ENCODE measurements around the gene SNX7. TPM values are rescaled to one million over a fixed set of nuclear protein-coding genes. Genes with fewer than 3 reads are reported as not detected.

SNX7 gene
- total RNA-seq, 1 donor from 2014 or later = 17.7 TPM

- TF ChIP-seq, protein P1, sequence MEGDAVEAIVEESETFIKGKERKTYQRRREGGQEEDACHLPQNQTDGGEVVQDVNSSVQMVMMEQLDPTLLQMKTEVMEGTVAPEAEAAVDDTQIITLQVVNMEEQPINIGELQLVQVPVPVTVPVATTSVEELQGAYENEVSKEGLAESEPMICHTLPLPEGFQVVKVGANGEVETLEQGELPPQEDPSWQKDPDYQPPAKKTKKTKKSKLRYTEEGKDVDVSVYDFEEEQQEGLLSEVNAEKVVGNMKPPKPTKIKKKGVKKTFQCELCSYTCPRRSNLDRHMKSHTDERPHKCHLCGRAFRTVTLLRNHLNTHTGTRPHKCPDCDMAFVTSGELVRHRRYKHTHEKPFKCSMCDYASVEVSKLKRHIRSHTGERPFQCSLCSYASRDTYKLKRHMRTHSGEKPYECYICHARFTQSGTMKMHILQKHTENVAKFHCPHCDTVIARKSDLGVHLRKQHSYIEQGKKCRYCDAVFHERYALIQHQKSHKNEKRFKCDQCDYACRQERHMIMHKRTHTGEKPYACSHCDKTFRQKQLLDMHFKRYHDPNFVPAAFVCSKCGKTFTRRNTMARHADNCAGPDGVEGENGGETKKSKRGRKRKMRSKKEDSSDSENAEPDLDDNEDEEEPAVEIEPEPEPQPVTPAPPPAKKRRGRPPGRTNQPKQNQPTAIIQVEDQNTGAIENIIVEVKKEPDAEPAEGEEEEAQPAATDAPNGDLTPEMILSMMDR (conservative IDR thresholded peaks at IDR 0.05) = no peak
- H3K36me3 Mint-ChIP-seq = peaks cover 4% of the 10 kb centered on the region
- no peaks in the 10 kb centered on the region for H3K9me3 Mint-ChIP-seq
- no peak overlapping the region for H3K4me3 Mint-ChIP-seq
- no peaks in the 10 kb centered on the region for H3K27me3 Mint-ChIP-seq
- no peak overlapping the region for H3K27ac Mint-ChIP-seq
- no peaks in the 10 kb centered on the region for H3K4me1 Mint-ChIP-seq (ENCODE audit: unreplicated experiment)
- no peak for DNase-seq (ENCODE audit: extremely low spot score, unreplicated experiment)
These were observed 36.3 kb downstream of the SNX7 start for GRCh38 chr1:98697781-98698180.

- Mint-ChIP-seq H3K27ac (no peak overlapping the region), H3K4me3 (no peak overlapping the region), H3K27me3 (no peaks in the 10 kb centered on the region), H3K4me1 (ENCODE audit: unreplicated experiment) (no peaks in the 10 kb centered on the region), H3K36me3 (peaks cover 4% of the 10 kb centered on the region), H3K9me3 (no peaks in the 10 kb centered on the region)
- TF ChIP-seq, protein P1 (conservative IDR thresholded peaks at IDR 0.05) = no peak
- DNase-seq (ENCODE audit: extremely low spot score, unreplicated experiment) = no peak
These were observed 37.1 kb downstream of the SNX7 start for GRCh38 chr1:98698625-98699024.

- Mint-ChIP-seq H3K27ac (no peak overlapping the region), H3K27me3 (no peaks in the 10 kb centered on the region), H3K4me3 (no peak overlapping the region), H3K36me3 (peaks cover 4% of the 10 kb centered on the region), H3K4me1 (ENCODE audit: unreplicated experiment) (no peaks in the 10 kb centered on the region), H3K9me3 (no peaks in the 10 kb centered on the region)
- DNase-seq (ENCODE audit: extremely low spot score, unreplicated experiment) = no peak
- TF ChIP-seq, protein P1 (conservative IDR thresholded peaks at IDR 0.05) = no peak
These were observed 38.7 kb downstream of the SNX7 start for GRCh38 chr1:98700228-98700627.

GRCh38 chr1:98702976-98703375 is 41.5 kb downstream of the SNX7 start:
- peaks cover 3% of the 10 kb centered on the region for H3K36me3 Mint-ChIP-seq
- no peaks in the 10 kb centered on the region for H3K27me3 Mint-ChIP-seq
- TF ChIP-seq, protein P1 (conservative IDR thresholded peaks at IDR 0.05) = no peak
- no peaks in the 10 kb centered on the region for H3K4me1 Mint-ChIP-seq (ENCODE audit: unreplicated experiment)
- H3K27ac Mint-ChIP-seq = no peak overlapping the region
- no peaks in the 10 kb centered on the region for H3K9me3 Mint-ChIP-seq
- DNase-seq (ENCODE audit: extremely low spot score, unreplicated experiment) = no peak
- no peak overlapping the region for H3K4me3 Mint-ChIP-seq

GRCh38 chr1:98704474-98704873 is 43.0 kb downstream of the SNX7 start:
- TF ChIP-seq, protein P1 (conservative IDR thresholded peaks at IDR 0.05) = no peak
- no peak for DNase-seq (ENCODE audit: extremely low spot score, unreplicated experiment)
- no peaks in the 10 kb centered on the region for H3K4me1 Mint-ChIP-seq (ENCODE audit: unreplicated experiment)
- no peaks in the 10 kb centered on the region for H3K27me3 Mint-ChIP-seq
- H3K36me3 Mint-ChIP-seq = no peaks in the 10 kb centered on the region
- H3K4me3 Mint-ChIP-seq = no peak overlapping the region
- H3K9me3 Mint-ChIP-seq = no peaks in the 10 kb centered on the region
- no peak overlapping the region for H3K27ac Mint-ChIP-seq

GRCh38 chr1:98704971-98705370 is 43.5 kb downstream of the SNX7 start:
- Mint-ChIP-seq H3K9me3 (no peaks in the 10 kb centered on the region), H3K27ac (no peak overlapping the region), H3K4me1 (ENCODE audit: unreplicated experiment) (no peaks in the 10 kb centered on the region), H3K27me3 (no peaks in the 10 kb centered on the region), H3K36me3 (no peaks in the 10 kb centered on the region), H3K4me3 (no peak overlapping the region)
- TF ChIP-seq, protein P1 (conservative IDR thresholded peaks at IDR 0.05) = no peak
- DNase-seq (ENCODE audit: extremely low spot score, unreplicated experiment) = no peak
